ENCODE measurements around the gene RAP1GAP. TPM values are rescaled to one million over a fixed set of nuclear protein-coding genes. Genes with fewer than 3 reads are reported as not detected.

The RAP1GAP gene
- total and polyA plus RNA-seq, 4 donors = 8.6 to 23.1 (median 11.3) TPM

DNA sequence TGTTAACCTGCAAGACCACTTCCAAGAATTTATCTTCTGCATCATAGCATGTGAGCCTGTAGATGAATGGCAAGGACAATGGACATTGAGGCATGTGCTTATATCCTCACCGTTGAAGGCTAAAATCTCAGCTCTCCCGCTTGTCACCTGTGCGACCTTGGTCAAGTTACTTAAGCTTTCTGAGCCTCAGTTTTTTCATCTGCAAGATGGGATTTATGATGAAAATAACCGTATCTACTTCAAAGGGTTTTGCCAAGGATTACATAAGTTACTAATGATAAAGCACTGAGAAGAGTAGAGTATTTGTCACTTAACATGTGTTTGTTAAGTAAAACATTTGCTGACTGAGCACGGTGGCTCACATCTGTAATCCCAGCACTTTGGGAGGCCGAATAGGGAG lies 14.9 kb downstream of the RAP1GAP start (continued):
- TF ChIP-seq, protein P1, sequence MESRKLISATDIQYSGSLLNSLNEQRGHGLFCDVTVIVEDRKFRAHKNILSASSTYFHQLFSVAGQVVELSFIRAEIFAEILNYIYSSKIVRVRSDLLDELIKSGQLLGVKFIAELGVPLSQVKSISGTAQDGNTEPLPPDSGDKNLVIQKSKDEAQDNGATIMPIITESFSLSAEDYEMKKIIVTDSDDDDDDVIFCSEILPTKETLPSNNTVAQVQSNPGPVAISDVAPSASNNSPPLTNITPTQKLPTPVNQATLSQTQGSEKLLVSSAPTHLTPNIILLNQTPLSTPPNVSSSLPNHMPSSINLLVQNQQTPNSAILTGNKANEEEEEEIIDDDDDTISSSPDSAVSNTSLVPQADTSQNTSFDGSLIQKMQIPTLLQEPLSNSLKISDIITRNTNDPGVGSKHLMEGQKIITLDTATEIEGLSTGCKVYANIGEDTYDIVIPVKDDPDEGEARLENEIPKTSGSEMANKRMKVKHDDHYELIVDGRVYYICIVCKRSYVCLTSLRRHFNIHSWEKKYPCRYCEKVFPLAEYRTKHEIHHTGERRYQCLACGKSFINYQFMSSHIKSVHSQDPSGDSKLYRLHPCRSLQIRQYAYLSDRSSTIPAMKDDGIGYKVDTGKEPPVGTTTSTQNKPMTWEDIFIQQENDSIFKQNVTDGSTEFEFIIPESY (IDR thresholded peaks at IDR 0.05) = no peak
- TF ChIP-seq SP1 (IDR thresholded peaks at IDR 0.05) = no peak
- TF ChIP-seq RAD21 (IDR thresholded peaks at IDR 0.05) = no peak
- no peak for TF ChIP-seq FOXA1 (IDR thresholded peaks at IDR 0.05)

DNA sequence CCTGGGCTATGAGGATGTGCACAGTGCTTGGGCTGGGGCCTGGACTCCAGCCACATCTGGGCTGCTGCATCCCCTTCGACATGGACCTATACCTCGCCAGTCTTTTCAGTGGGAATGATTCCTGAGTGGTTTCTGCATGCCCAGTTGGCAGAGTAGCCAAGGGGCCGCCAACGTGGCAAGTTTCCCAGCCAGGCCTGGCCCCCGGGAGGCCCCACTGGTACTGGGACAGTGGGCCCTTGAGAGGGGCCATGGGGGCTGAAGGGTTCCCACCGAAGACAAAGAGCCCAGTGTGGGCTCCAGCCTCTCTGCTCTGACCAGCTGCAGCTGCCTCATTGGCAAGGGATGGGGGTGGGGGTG lies 15.4 kb downstream of the RAP1GAP start:
- H3K9me3 ChIP-seq (ENCODE audit: control insufficient read depth in 4 of 4, low read length in 3 of 4) = no peaks in the 10 kb centered on the region
- no peaks in the 10 kb centered on the region for H3K27me3 ChIP-seq (ENCODE audit: control insufficient read depth in 4 of 4, insufficient read depth in 4 of 4, low read length in 3 of 4)
- DNase-seq (ENCODE audit: low spot score) = no peak
- TF ChIP-seq SP1 (IDR thresholded peaks at IDR 0.05) = no peak
- no peak for TF ChIP-seq FOXA1 (IDR thresholded peaks at IDR 0.05)
- no peak for TF ChIP-seq TAF1 (conservative IDR thresholded peaks at IDR 0.05)
- TF ChIP-seq EGR1 (IDR thresholded peaks at IDR 0.05; ENCODE audit: low read depth in 2 of 2) = no peak
- no peak for TF ChIP-seq NR2F2 (IDR thresholded peaks at IDR 0.05)
- TF ChIP-seq JUND (IDR thresholded peaks at IDR 0.05) = no peak
- TF ChIP-seq HNF4G (IDR thresholded peaks at IDR 0.05) = no peak
- no peak for TF ChIP-seq RXRA (IDR thresholded peaks at IDR 0.05)
- TF ChIP-seq RAD21 (IDR thresholded peaks at IDR 0.05) = no peak
- TF ChIP-seq, protein P2, sequence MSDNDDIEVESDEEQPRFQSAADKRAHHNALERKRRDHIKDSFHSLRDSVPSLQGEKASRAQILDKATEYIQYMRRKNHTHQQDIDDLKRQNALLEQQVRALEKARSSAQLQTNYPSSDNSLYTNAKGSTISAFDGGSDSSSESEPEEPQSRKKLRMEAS (IDR thresholded peaks at IDR 0.05) = no peak
- no peak for TF ChIP-seq YY1 (IDR thresholded peaks at IDR 0.05)
- TF ChIP-seq, protein P3, sequence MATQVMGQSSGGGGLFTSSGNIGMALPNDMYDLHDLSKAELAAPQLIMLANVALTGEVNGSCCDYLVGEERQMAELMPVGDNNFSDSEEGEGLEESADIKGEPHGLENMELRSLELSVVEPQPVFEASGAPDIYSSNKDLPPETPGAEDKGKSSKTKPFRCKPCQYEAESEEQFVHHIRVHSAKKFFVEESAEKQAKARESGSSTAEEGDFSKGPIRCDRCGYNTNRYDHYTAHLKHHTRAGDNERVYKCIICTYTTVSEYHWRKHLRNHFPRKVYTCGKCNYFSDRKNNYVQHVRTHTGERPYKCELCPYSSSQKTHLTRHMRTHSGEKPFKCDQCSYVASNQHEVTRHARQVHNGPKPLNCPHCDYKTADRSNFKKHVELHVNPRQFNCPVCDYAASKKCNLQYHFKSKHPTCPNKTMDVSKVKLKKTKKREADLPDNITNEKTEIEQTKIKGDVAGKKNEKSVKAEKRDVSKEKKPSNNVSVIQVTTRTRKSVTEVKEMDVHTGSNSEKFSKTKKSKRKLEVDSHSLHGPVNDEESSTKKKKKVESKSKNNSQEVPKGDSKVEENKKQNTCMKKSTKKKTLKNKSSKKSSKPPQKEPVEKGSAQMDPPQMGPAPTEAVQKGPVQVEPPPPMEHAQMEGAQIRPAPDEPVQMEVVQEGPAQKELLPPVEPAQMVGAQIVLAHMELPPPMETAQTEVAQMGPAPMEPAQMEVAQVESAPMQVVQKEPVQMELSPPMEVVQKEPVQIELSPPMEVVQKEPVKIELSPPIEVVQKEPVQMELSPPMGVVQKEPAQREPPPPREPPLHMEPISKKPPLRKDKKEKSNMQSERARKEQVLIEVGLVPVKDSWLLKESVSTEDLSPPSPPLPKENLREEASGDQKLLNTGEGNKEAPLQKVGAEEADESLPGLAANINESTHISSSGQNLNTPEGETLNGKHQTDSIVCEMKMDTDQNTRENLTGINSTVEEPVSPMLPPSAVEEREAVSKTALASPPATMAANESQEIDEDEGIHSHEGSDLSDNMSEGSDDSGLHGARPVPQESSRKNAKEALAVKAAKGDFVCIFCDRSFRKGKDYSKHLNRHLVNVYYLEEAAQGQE (IDR thresholded peaks at IDR 0.05) = no peak
- TF ChIP-seq, protein P4, sequence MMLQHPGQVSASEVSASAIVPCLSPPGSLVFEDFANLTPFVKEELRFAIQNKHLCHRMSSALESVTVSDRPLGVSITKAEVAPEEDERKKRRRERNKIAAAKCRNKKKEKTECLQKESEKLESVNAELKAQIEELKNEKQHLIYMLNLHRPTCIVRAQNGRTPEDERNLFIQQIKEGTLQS (IDR thresholded peaks at IDR 0.05) = no peak
- TF ChIP-seq, protein P5, sequence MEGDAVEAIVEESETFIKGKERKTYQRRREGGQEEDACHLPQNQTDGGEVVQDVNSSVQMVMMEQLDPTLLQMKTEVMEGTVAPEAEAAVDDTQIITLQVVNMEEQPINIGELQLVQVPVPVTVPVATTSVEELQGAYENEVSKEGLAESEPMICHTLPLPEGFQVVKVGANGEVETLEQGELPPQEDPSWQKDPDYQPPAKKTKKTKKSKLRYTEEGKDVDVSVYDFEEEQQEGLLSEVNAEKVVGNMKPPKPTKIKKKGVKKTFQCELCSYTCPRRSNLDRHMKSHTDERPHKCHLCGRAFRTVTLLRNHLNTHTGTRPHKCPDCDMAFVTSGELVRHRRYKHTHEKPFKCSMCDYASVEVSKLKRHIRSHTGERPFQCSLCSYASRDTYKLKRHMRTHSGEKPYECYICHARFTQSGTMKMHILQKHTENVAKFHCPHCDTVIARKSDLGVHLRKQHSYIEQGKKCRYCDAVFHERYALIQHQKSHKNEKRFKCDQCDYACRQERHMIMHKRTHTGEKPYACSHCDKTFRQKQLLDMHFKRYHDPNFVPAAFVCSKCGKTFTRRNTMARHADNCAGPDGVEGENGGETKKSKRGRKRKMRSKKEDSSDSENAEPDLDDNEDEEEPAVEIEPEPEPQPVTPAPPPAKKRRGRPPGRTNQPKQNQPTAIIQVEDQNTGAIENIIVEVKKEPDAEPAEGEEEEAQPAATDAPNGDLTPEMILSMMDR (IDR thresholded peaks at IDR 0.05; ENCODE audit: low read depth, low read length, missing input control) = no peak
- TF ChIP-seq FOXA2 (IDR thresholded peaks at IDR 0.05) = no peak
- no peak for TF ChIP-seq HNF4A (conservative IDR thresholded peaks at IDR 0.05)
- TF ChIP-seq, protein P1 (IDR thresholded peaks at IDR 0.05) = no peak
- no peak for TF ChIP-seq GABPA (IDR thresholded peaks at IDR 0.05 in 1 of 2, conservative IDR thresholded peaks at IDR 0.05 in 1 of 2)
- no peak overlapping the region for H3K9ac ChIP-seq (ENCODE audit: low read depth in 1 of 2, low read length in 2 of 2)
- no peak overlapping the region for H3K4me3 ChIP-seq (ENCODE audit: low read depth in 1 of 3, low read length in 3 of 3)
- peaks cover 0 to 8% (median 4%) of the 10 kb centered on the region in 4 donors for H3K4me1 ChIP-seq (ENCODE audit: control insufficient read depth in 4 of 4, insufficient read depth in 4 of 4, low read length in 3 of 4)
- 76% methylated on average over 6 of the region's 6 CpGs for WGBS
- H3K36me3 ChIP-seq (ENCODE audit: control insufficient read depth in 4 of 4, insufficient read depth in 3 of 4, low read depth in 1 of 4, low read length in 3 of 4) = no peaks in the 10 kb centered on the region
- no peak overlapping the region for H3K27ac ChIP-seq (ENCODE audit: low read depth in 1 of 2, low read length in 2 of 2)

Data from liver (tissue), 9 donors.